Measurements from ENCODE around the gene KCP.

The KCP gene

GRCh38 chr7:128939075-128939860 lies 28.8 kb upstream of the KCP start:
- DNase-seq (ENCODE audit: low spot score), result no peak

- no peak for DNase-seq (ENCODE audit: low spot score)
Observed at GRCh38 chr7:128938544-128939074, 28.1 kb upstream of the KCP start.

GRCh38 chr7:128937647-128938543 lies 27.4 kb upstream of the KCP start, which contains the start of gene IRF5:
IRF5 (plus strand) TSS chr7:128937927; CDS start chr7:128942082, 4,155 bp downstream.
- no peak for DNase-seq (ENCODE audit: low spot score)

GRCh38 chr7:128937271-128937646 lies 26.8 kb upstream of the KCP start:
- no peak for DNase-seq (ENCODE audit: low spot score)

GRCh38 chr7:128936798-128937197 lies 26.3 kb upstream of the KCP start:
- DNase-seq (ENCODE audit: low spot score), result no peak

- no peak for DNase-seq (ENCODE audit: low spot score)
Observed at GRCh38 chr7:128935342-128935730, 24.8 kb upstream of the KCP start.

- DNase-seq (ENCODE audit: low spot score), result no peak
Observed at GRCh38 chr7:128934361-128935341, 24.1 kb upstream of the KCP start.

GRCh38 chr7:128933180-128933891 lies 22.8 kb upstream of the KCP start:
- peak; percentile 70 for DNase-seq (ENCODE audit: low spot score)

- no peak for DNase-seq (ENCODE audit: low spot score)
Observed at GRCh38 chr7:128932862-128933179, 22.3 kb upstream of the KCP start.

GRCh38 chr7:128931965-128932861 lies 21.7 kb upstream of the KCP start:
- DNase-seq (ENCODE audit: low spot score), result no peak

- DNase-seq (ENCODE audit: low spot score), result no peak
Observed at GRCh38 chr7:128931190-128931798, 20.8 kb upstream of the KCP start.

- no peak for DNase-seq (ENCODE audit: low spot score)
Observed at GRCh38 chr7:128928882-128929788, 18.6 kb upstream of the KCP start.

- no peak for DNase-seq (ENCODE audit: low spot score)
Observed at GRCh38 chr7:128928159-128928813, 17.8 kb upstream of the KCP start.

GRCh38 chr7:128924707-128925588 lies 14.4 kb upstream of the KCP start:
- DNase-seq (ENCODE audit: low spot score), result no peak

GRCh38 chr7:128923411-128923800 lies 12.9 kb upstream of the KCP start:
- DNase-seq (ENCODE audit: low spot score), result no peak

GRCh38 chr7:128922496-128923410 lies 12.2 kb upstream of the KCP start:
- DNase-seq (ENCODE audit: low spot score), result no peak
